ENCODE measurements around the gene PRR14.

DNA sequence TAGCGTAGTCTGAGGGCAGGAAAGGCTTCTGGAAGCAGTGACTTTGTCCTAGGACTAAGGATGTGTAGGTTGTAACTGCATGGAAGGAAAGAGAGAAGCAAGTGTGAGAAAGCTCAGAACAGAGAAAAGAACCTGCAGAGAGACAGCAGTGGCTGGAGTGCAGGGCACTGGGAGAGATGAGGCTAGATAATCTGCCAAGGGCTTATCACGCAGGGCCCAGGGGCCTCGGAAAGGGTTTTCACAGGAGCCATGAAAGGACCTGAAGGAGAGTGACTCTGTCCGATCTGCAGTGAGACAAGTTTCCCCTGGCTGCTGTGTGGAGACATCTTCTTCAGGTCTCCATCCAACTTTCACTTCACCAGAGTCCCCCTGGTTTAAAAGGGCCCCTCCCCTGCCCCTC, 41.1 kb downstream of the PRR14 start:
- TF ChIP-seq, protein P1, sequence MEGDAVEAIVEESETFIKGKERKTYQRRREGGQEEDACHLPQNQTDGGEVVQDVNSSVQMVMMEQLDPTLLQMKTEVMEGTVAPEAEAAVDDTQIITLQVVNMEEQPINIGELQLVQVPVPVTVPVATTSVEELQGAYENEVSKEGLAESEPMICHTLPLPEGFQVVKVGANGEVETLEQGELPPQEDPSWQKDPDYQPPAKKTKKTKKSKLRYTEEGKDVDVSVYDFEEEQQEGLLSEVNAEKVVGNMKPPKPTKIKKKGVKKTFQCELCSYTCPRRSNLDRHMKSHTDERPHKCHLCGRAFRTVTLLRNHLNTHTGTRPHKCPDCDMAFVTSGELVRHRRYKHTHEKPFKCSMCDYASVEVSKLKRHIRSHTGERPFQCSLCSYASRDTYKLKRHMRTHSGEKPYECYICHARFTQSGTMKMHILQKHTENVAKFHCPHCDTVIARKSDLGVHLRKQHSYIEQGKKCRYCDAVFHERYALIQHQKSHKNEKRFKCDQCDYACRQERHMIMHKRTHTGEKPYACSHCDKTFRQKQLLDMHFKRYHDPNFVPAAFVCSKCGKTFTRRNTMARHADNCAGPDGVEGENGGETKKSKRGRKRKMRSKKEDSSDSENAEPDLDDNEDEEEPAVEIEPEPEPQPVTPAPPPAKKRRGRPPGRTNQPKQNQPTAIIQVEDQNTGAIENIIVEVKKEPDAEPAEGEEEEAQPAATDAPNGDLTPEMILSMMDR (IDR thresholded peaks at IDR 0.05): no peak
- no peak for TF ChIP-seq POLR2A (IDR thresholded peaks at IDR 0.05)

Data from prostate gland (tissue), 2 donors.